GM10847 (cell line): ENCODE measurements around the gene FAM149B1.

ENCODE experiments used
- POLR2A ChIP-seq: IDR thresholded peaks from 2 replicates; pipeline ENCODE4 v1.6.1; 2011; ENCODE audit not compliant: insufficient read length; ENCODE audit errors: extremely low read depth

Gene FAM149B1

DNA sequence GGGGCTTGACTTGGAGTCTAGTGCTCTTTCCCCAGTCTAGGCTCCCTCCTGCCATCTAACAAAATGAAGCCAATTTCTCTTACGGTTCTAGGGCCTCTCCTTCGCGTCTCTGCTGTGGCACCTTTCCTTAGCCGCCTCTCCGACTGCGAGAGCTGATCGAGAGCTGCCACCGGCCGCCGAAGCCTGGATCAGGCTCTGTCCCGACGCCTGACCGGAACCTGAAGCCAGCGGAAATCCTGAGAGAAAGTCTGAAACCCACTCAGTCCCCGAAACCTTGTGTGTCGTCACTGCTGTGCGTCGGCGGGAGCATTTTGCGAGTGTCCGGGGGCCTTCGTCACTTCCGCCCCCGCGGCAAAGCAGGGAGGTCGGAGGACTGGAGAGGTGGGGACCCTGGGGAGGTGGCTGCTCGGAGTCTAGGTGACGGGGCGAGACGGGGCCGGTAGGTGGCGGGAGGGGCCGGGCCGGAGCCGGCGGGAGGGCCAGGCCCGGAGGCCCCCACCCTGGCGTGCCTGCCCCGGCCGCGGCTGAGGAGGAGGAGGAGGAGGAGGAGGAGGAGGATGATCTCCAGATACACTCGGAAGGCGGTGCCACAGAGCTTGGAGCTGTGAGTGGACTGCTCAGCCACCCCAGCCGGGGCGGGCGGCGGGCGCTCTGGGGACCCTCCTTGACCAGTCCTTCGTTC, at the start of gene FAM149B1, which contains the start of gene ECD:
Gene FAM149B1, plus strand, starts transcription at position 337 of the 682 bp plus-strand sequence. Its CDS starts 221 bp downstream, at position 558.
Gene ECD, minus strand, starts transcription at position 226 of the 682 bp plus-strand sequence. CDS start 4,071 bp downstream, outside the sequence.
- TF ChIP-seq POLR2A, result peak; percentile 91

DNA sequence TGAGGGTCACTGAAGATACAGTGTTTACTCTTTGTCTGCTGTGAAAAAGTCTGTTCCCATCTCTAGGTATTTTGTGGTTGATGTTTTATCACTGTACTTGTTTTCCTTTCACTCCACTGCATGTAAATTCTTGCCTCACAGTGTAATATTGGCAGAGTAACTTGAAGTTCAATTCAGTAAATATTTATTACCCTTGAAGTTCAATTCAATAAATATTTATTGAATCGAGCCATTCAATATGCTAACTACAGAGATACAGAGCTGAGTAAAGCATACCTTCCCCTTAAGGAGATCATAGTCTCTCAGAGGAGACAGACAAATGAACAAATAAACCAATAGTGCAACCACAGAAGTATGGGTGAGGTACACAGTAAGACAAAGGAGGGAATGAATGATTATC, 48.5 kb upstream of the FAM149B1 start:
- TF ChIP-seq POLR2A, result no peak

DNA sequence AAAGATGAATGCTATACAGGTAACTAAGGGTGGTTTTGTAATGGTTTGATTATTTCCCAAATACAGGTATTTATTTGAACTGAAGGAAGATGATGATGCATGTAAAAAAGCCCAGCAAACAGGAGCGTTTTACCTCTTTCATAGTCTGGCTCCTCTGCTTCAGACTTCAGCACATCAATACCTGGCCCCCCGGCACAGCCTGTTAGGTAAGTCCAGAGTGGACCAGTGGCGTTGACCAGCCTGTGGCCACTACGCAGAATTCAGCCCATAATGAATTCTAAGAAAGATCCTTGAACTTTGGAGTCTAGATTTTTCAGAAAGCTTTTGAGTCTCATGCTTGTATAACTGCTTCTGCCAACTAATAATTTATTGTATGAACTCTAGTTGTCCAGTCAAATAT, 48.0 kb upstream of the FAM149B1 start:
- no peak for TF ChIP-seq POLR2A

DNA sequence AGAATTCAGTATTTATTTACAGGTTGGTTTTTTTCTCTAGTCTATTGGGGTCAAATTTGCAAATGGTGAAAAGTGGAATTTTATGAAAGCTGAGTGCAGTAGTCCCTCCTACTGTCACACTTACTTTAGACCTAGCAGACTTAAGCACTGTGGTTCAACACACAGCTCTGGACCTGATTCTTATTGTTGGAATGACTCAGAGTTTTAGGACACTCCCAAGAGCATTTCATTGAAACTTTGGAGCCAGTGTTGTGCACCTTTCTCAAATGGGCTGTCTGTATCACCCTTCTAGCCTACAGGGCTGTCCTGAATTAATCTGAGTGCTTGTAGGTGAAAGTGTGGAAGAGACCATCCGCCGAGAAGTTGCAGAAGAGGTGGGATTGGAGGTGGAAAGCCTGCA, 41.6 kb upstream of the FAM149B1 start:
- no peak for TF ChIP-seq POLR2A

DNA sequence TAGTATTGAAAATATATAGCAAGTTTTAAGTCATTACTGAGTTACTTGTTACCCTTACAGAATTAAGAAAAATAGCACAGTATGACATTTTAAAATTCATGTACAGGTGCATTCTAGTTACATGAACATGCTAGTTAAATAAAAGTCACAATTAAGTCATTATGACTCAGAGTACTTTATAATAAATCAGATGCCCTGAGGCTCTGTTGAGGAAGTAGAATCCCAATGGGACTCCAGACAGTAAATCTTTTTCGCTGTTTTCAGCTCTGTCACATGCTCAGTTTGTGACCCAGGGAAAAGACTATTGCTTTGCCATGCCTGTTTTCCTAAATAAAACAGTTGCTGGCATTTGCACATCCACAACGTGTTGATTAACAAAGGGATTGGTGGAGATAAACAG, 36.6 kb upstream of the FAM149B1 start:
- no peak for TF ChIP-seq POLR2A

DNA sequence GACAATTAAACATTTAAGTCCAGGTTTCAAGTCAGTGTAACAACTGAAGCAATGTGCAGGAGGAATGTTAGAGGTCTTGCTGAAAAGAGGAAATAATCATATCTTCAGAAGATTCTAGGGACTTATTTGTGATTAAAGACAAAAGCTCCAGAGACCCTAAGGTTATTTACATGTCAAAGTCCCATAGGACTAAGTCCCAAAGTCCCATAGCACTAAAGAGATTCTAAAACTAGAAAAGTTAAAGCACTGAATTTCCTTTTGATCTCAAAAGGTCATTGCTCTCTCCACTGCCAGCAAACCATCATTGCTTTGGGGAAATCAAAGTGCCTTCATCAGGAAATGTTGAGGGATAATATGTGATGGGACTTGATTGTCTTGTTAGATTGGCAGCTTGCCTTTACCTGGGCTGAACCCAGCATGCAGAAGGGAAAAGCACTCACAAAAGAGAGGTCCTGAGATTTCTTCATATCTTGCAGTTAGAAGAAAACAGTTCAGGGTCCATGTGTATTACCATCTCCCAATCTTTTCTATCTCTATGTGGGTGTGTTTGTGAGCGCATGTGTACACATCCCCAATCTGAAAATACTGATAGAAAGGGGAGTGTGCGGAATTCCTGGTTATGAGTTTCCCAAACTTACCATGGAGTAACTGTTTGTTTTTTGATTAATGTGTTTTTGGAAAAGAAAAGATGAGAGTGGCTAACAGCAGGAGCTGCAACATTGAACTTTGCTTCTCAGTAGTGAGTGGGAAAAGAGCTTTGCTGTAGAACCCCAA, 35.8 kb upstream of the FAM149B1 start:
- TF ChIP-seq POLR2A, result no peak

DNA sequence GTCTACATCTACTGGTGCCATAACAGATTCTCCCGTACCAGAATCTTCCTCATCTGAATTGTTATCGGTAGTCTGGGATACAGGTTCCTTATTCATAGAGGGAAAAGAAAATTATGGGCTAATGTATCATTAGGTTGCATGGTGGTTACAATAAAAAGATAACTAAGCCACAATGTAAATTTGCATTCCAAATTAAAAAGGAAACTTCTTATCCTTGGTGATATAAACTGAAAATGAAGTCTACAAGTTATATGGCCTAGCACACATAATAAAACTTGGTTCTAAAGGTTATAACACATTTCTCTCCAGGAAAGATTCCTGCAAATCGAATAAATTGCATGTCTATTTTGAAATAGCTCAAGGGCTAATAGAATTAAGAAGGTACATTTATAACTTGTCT, 33.2 kb upstream of the FAM149B1 start:
- TF ChIP-seq POLR2A, result no peak

DNA sequence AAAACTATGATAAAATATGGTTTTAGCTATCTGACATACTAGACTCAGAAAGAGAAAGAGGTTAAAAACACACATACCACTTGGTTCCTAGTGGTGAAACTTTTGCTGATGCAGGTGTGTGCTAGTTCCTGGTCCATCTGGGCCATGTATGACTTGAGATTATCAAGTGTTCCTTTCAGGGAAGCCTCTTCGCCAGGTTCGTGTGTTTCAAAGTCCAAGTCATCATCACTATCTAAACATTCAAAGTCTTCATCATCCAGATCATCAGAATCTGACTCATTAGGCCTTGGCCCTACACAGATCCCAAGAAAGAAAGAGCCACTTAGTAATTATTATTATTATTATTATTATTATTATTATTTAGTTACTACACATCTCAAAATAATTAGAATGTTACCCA, 31.3 kb upstream of the FAM149B1 start:
- no peak for TF ChIP-seq POLR2A

DNA sequence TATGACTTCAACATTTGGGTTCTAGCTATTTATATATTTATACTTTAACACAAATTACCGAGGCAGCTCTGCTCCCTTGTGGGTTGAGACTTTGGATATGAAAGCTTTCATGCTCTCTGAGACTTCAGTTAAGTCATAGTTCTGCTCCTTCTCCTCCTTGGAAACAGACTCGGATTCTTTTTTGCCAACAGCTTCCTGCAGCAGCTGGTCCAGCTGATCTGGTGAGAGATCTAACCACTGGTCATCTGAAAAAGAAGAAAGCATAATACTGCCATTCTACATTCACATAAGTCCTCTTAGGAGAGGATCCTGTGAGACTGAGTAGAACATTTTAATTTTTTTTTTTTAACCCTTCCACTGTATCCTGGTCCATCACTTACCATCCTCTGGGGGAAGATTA, 28.7 kb upstream of the FAM149B1 start:
- no peak for TF ChIP-seq POLR2A

DNA sequence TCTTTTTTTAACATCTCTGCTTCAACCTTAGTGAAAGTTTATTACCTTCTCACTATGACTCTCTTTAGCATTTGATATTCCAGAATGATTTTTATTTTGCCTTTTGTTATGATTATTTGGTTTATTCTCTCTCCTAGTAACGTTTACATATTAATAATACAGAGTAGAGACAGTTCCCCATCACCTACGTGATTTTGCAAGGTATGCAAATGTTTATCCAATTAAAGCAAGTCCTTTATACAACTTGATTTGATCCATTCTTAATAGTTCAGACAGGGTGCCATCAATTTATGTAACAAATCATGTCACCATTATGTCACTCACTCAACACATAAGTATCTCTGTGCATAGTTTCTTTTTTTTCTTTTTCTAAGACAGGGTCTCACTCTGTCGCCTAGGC, 26.3 kb upstream of the FAM149B1 start:
- TF ChIP-seq POLR2A, result no peak

DNA sequence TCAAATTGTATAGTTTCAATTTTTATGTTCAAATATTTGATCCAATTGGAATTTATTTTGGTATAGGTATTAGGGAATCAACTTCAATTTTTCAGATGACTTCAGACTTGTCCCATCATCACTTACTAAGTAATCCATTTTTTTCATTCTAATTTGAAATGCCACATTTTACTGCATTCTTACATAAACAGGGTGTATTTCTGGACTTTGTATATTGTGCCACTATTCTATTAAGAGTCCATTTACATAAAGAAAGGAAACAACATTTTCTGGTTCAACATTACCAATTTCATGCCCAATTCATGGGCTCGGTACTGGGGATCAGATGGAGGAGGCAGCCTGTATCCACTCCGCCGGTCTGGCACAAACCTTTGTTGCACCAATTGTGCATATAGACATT, 15.9 kb upstream of the FAM149B1 start:
- TF ChIP-seq POLR2A, result no peak

DNA sequence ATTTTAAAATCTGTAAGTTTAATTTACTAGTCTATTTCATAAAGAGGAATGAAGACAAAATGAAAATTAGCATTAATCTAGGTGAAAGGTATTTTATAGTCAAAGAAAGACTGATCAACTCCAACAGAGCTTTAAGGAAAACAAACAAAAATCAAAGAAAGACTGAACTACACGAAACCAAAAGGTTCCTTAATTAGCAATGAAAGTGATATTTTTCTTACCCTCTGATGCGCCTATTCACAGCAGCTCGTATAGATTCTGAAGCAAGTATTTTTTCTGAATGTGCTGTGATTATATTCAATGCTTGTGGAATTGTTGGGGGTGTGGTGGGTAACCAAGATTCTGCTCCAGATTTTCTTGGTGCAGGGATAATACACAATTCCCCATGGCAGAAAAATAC, 11.9 kb upstream of the FAM149B1 start:
- TF ChIP-seq POLR2A, result no peak

DNA sequence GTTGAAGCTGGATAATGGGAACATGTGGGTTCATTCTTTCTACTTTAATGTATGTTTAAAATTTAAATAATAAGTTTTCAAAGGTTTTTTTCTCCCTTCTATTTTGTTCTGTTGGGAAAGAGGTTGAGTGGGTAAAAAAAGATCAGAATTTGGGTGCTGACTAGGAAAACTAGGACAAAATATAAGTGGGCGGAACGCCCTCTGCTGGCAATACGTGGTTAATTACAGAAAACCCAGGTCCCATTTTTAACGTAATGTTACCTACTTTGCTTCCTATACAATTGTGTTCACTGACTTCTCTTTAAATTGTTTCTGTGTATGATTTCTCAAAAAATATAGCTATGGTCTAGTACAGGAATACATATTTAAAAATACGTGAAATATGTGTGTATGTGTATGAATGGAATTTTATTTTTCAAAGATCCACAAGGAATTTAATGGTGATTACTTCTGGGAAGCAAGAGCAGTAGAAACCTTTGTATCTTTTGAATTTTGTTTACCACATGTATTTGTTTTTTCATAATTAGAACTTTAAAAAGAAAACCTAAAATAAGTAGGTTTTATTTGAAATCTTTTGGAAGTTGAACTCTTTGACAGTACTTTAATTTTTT, 8.8 kb upstream of the FAM149B1 start:
- no peak for TF ChIP-seq POLR2A

DNA sequence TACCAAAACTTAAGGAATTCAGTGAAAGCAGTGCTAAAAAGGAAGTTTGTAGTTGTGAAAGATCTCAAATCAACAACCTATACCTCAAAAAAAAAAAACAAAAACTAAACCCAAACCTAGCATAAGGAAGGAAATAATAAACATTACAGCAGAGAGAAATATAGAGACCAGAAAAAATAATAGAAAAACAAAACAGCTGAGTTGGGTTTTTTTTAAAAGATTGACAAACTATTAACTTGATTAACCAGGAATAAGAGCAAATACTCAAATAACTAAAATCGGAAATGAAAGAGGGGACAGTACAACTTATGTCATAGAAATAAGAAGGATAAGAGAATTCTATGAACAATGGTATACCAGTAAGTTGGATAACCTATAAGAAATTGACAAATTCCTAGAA, 6.8 kb upstream of the FAM149B1 start:
- TF ChIP-seq POLR2A, result no peak

DNA sequence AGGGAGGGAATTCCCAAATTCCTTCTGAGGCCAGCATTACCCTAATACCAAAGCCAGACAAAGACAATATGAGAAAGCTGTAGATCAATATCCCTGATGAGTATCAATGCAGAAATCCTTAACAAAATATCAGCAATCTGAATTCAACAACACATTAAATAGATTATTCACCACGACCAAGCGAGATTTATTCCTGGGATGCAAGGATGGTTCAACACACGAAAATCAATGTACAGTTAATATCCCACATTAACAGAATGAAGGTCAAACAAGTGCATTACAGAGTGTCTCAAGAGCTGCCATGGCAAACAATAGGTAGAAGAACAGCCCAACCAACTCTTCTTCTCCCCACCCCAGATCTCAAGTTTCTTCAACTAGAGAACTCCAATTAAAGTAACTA, 6.3 kb upstream of the FAM149B1 start:
- TF ChIP-seq POLR2A, result no peak

DNA sequence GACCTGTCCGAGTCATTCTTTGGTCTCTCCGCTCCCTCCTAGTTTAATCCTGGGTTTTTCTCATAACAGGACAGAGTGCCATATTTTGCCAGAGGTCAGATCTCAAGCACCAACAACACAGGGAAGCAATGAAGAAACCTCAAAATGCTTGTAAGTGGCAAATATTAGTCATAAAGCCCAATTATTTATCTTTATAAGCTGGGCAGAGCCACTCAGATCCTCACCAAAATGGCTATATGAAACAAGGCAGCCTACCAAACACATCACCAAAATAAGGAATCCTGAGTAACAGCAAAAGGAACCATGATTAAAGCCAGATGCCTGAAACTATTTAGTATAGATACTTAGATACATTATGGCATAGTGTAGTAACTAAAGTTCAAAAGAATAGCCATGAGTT, 4.8 kb upstream of the FAM149B1 start:
- TF ChIP-seq POLR2A, result no peak
